HepG2 (cell line): ENCODE results near the gene SH2D3A. TPM values are rescaled to one million over a fixed set of nuclear protein-coding genes. Genes with fewer than 3 reads are reported as not detected.

Source experiments
- ATAC-seq: fragments of 200-7000 bp; cut with Tn5 transposase; 3 replicates; pipeline ENCODE4 v1.9.1; 2020; ENCODE audit warnings: mild to moderate bottlenecking, moderate library complexity
- BruUV-seq: library from RNA; stranded (reverse); fragments of 400-500 nt; replicated peaks from 2 replicates; lab custom pipeline; 2021; lab: Mats Ljungman, UMichigan
- CTCF ChIA-PET: fragments of 300-600 bp; formaldehyde crosslinking; extraction: SDS; loops from one replicate; lab custom pipeline; 2021; ENCODE audit warnings: low total read pairs, inconsistent platforms, low intra/inter-chr PET ratio; lab: Yijun Ruan, JAX
- POLR2A ChIA-PET: fragments of 350-600 bp; sonication (Branson Sonifier 250); formaldehyde crosslinking; loops from one replicate; lab custom pipeline; 2020; ENCODE audit warnings: antibody characterized with exemption, inconsistent platforms; lab: Yijun Ruan, JAX
- DNase-seq: peaks from one replicate; pipeline ENCODE4 v3.0.0-alpha.2; 2015; ENCODE audit warnings: low spot score
- FAIRE-seq: peaks from 3 replicates; lab custom pipeline; 2011; peaks lifted over from hg19 to GRCh38; lab: Jason Lieb, UNC
- H2AFZ ChIP-seq: one replicate; pipeline ENCODE4 v1.6.1; 2011; ENCODE audit warnings: low read length, inconsistent platforms
- H3K27ac ChIP-seq: fragments of 300-600 bp; 3 replicates; pipeline ENCODE4 v1.8.0; 2011; ENCODE audit warnings: mixed run types, mild to moderate bottlenecking, mixed read lengths, low read length, inconsistent platforms; ENCODE audit not compliant: insufficient read depth; ENCODE audit errors: extremely low read length
- H3K27me3 ChIP-seq, 2 experiments: fragments of 200-600 bp in 1 of 2; 2 replicates in 1 of 2; 3 replicates in 1 of 2; pipeline versions ENCODE4 v1.6.0 to v1.8.0; 2011; ENCODE audit warnings: low read length in 2 of 2, mild to moderate bottlenecking in 2 of 2, moderate library complexity in 2 of 2, inconsistent platforms in 1 of 2; ENCODE audit not compliant: insufficient read depth in 2 of 2, control insufficient read depth in 1 of 2
- H3K36me3 ChIP-seq, 2 experiments: fragments of 200-600 bp in 1 of 2; replicated peaks in 1 of 2; 2 replicates in 1 of 2; 3 replicates in 1 of 2; pipeline versions ENCODE4 v1.5.1 to v1.8.0; 2011; ENCODE audit warnings: low read length in 2 of 2, inconsistent platforms in 1 of 2; ENCODE audit not compliant: insufficient read depth in 2 of 2, control insufficient read depth in 1 of 2
- H3K4me1 ChIP-seq: 2 replicates; pipeline ENCODE4 v1.5.1; 2012; ENCODE audit warnings: low read length, inconsistent platforms; ENCODE audit not compliant: insufficient read depth
- H3K4me2 ChIP-seq: 2 replicates; pipeline ENCODE4 v1.6.0; 2011; ENCODE audit warnings: low read depth, low read length, inconsistent platforms
- H3K4me3 ChIP-seq, 3 experiments: fragments of 200-600 bp in 1 of 3; sonication (generic), shearing (Covaris generic) in 1 of 3; replicated peaks in 1 of 3; 2 replicates each; pipeline ENCODE4 v1.5.1; 2011 to 2016; ENCODE audit warnings: low read length in 3 of 3, inconsistent platforms in 2 of 3, low read depth in 2 of 3, mild to moderate bottlenecking in 2 of 3, control low read depth in 1 of 3, mixed read lengths in 1 of 3; ENCODE audit not compliant: insufficient read depth in 1 of 3
- H3K79me2 ChIP-seq: one replicate; pipeline ENCODE4 v1.6.1; 2011; ENCODE audit warnings: low read length, inconsistent platforms; ENCODE audit not compliant: insufficient read depth
- H3K9ac ChIP-seq: 2 replicates; pipeline ENCODE4 v1.6.0; 2011; ENCODE audit warnings: mild to moderate bottlenecking, low read depth, low read length, inconsistent platforms; ENCODE audit not compliant: insufficient read depth
- H3K9me3 ChIP-seq: 2 replicates; pipeline ENCODE4 v1.5.1; 2012; ENCODE audit warnings: mild to moderate bottlenecking, low read length
- H4K20me1 ChIP-seq: 2 replicates; pipeline ENCODE4 v1.6.0; 2011; ENCODE audit warnings: inconsistent platforms, mild to moderate bottlenecking, low read length, moderate library complexity; ENCODE audit not compliant: insufficient read depth
- FOSL2 ChIP-seq: sonication (generic); formaldehyde crosslinking; IDR thresholded peaks from 2 replicates; pipeline ENCODE4 v1.4.0; 2020; ENCODE audit warnings: missing genetic modification reagents
- HOXA7 ChIP-seq: sonication (generic); formaldehyde crosslinking; IDR thresholded peaks from 2 replicates; pipeline ENCODE4 v1.8.1; 2022; ENCODE audit warnings: mild to moderate bottlenecking, missing genetic modification reagents, moderate library complexity
- MED13 ChIP-seq: sonication (generic); formaldehyde crosslinking; IDR thresholded peaks from 2 replicates; pipeline ENCODE4 v1.5.0; 2020; ENCODE audit warnings: missing genetic modification reagents
- MXD4 ChIP-seq: IDR thresholded peaks from 2 replicates; pipeline ENCODE4 v1.6.1; 2016; ENCODE audit warnings: mild to moderate bottlenecking, missing biosample characterization, missing genetic modification reagents
- NFYB ChIP-seq: sonication (generic); formaldehyde crosslinking; IDR thresholded peaks from 2 replicates; pipeline ENCODE4 v1.4.0; 2020; ENCODE audit warnings: missing genetic modification reagents
- PHF20 ChIP-seq: sonication (generic); formaldehyde crosslinking; IDR thresholded peaks from 2 replicates; pipeline ENCODE4 v1.5.0; 2020; ENCODE audit warnings: mild to moderate bottlenecking, missing genetic modification reagents
- PHF8 ChIP-seq: sonication (generic); formaldehyde crosslinking; IDR thresholded peaks from 2 replicates; pipeline ENCODE4 v1.5.0; 2020; ENCODE audit warnings: missing genetic modification reagents
- POLR2AphosphoS2 ChIP-seq: IDR thresholded peaks from 2 replicates; pipeline ENCODE4 v1.6.1; 2011; ENCODE audit warnings: low read depth, low read length, improper control_type of control experiment
- ZBTB26 ChIP-seq: IDR thresholded peaks from 2 replicates; pipeline ENCODE4 v1.6.1; 2016; ENCODE audit warnings: missing compliant biosample characterization, missing genetic modification reagents, borderline replicate concordance
- ZFP90 ChIP-seq: sonication (generic); formaldehyde crosslinking; IDR thresholded peaks from 2 replicates; pipeline ENCODE4 v1.8.0; 2022; ENCODE audit warnings: missing genetic modification reagents, mild to moderate bottlenecking, inconsistent platforms, borderline replicate concordance
- ZIK1 ChIP-seq: sonication (generic); formaldehyde crosslinking; IDR thresholded peaks from 2 replicates; pipeline ENCODE4 v1.5.0; 2020; ENCODE audit warnings: mild to moderate bottlenecking, low read depth, missing genetic modification reagents, borderline replicate concordance
- ZNF253 ChIP-seq: sonication (generic); formaldehyde crosslinking; IDR thresholded peaks from 2 replicates; pipeline ENCODE4 v1.8.0; 2022; ENCODE audit warnings: mild to moderate bottlenecking, missing genetic modification reagents, borderline replicate concordance
- ZNF672 ChIP-seq: sonication (generic); formaldehyde crosslinking; IDR thresholded peaks from 2 replicates; pipeline ENCODE4 v1.8.1; 2022; ENCODE audit warnings: missing genetic modification reagents
- ZNF747 ChIP-seq: sonication (generic); formaldehyde crosslinking; IDR thresholded peaks from 2 replicates; pipeline ENCODE4 v1.8.1; 2023; ENCODE audit warnings: missing genetic modification reagents, mild to moderate bottlenecking, borderline replicate concordance
- WGBS: methylation state at CpG from one replicate; pipeline ENCODE4 v1.1.6; 2017; ENCODE audit warnings: low lambda C conversion rate; 5-methylcytosine and 5-hydroxymethylcytosine counted together
- in situ Hi-C: cut with HindIII; loops from 2 replicates; pipeline ENCODE4 v1.10.0; 2017; ENCODE audit warnings: low pct_unique_long_range_greater_than_20kb; ENCODE audit not compliant: extremely low pct_ligation_motif_present
- intact Hi-C: fragments of 100-400 bp; cut with micrococcal nuclease; formaldehyde crosslinking; loops from one replicate; pipeline ENCODE4 v1.10.0; 2022; ENCODE audit not compliant: unreplicated experiment
- polyA plus RNA-seq, 8 experiments: library from polyadenylated mRNA; depleted of rRNA in 3 of 8; stranded (reverse) in 7 of 8; unstranded in 1 of 8; fragments of >200 nt; fragmentation: Illumina TruSeq in 4 of 8; extraction: Trizol in 4 of 8; gene quantifications; 2 replicates each; pipeline versions ENCODE4 v1.2.1 to v1.2.3, GENCODE V29; 2011 to 2016; ENCODE audit warnings: low read depth in 4 of 8, missing spikeins in 1 of 8, mixed read lengths in 1 of 8; ENCODE audit not compliant: insufficient read depth in 1 of 8
- total RNA-seq, 5 experiments: library from RNA; depleted of rRNA; stranded (reverse); fragments of >200 nt; fragmentation: Illumina TruSeq; extraction: Trizol; gene quantifications; 2 replicates each; pipeline ENCODE4 v1.2.3, GENCODE V29; 2016; ENCODE audit warnings: low read depth in 1 of 5
- TF ChIP-seq, protein P1 (sequence below): sonication (generic); formaldehyde crosslinking; IDR thresholded peaks from 2 replicates; pipeline ENCODE4 v1.5.1; 2020; ENCODE audit warnings: mild to moderate bottlenecking, missing genetic modification reagents

Gene SH2D3A
- total and polyA plus RNA-seq, 2 of the 13 experiments (the other 11 are each of a cell fraction or from before 2014, with no cell fraction given) = 1.0 to 2.2 TPM

DNA sequence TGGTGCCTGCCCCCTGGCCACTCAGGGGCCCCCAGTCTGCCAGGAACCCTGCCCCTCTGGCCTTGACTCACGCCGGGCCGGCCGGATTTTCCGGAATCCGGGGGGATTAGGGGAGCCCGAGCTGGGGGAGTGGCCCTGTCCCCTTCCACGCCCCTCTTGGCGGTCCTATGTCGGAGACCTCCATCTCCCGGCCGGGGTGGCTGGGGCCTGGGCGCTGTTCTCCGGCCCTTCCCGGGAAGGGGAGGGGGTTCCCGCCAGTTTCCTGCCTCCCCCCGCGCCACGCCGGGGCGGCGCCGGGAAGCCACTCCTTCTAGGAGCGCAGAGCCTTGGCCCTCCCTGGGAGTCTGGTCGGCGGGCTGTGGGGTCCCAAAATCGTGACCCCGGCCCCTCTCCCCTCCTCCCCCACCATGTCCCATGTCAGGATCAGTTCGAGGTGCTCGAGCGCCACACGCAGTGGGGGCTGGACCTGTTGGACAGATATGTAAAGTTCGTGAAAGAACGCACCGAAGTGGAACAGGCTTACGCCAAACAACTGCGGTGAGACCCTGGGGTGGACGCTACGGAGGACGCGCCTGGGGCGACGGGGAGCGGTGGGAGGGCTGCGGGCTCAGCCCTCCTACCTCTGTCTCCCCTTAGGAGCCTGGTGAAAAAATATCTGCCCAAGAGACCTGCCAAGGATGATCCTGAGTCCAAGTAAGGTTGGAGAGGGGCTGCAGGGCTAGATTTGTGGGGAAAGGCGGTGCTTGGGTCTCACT, 26.5 kb downstream of the SH2D3A start (continued):
- TF ChIP-seq, protein P1, sequence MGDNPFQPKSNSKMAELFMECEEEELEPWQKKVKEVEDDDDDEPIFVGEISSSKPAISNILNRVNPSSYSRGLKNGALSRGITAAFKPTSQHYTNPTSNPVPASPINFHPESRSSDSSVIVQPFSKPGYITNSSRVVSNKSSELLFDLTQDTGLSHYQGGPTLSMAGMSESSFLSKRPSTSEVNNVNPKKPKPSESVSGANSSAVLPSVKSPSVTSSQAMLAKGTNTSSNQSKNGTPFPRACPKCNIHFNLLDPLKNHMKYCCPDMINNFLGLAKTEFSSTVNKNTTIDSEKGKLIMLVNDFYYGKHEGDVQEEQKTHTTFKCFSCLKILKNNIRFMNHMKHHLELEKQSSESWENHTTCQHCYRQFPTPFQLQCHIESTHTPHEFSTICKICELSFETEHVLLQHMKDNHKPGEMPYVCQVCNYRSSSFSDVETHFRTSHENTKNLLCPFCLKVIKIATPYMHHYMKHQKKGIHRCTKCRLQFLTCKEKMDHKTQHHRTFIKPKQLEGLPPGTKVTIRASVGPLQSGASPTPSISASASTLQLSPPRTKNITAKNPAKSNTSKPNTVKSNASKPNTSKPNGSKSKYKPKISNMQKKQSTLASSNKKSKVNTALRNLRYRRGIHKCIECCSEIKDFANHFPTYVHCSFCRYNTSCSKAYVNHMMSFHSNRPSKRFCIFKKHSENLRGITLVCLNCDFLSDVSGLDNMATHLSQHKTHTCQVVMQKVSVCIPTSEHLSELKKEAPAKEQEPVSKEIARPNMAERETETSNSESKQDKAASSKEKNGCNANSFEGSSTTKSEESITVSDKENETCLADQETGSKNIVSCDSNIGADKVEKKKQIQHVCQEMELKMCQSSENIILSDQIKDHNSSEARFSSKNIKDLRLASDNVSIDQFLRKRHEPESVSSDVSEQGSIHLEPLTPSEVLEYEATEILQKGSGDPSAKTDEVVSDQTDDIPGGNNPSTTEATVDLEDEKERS (CRISPR knock-in tag) = no peak
- TF ChIP-seq MXD4 (no peak), ZNF747 (CRISPR knock-in tag) (no peak), ZNF253 (CRISPR knock-in tag) (no peak), POLR2AphosphoS2 (no peak)

GRCh38 chr19:6739883-6740588, 27.2 kb downstream of the SH2D3A start:
- FAIRE-seq (no peak), DNase-seq (no peak), ATAC-seq (no peak)
- Histone ChIP-seq H2AFZ (no peak overlapping the region), H3K4me1 (peaks cover 62% of the 10 kb centered on the region), H3K4me3 (peak overlapping the region; percentile 89 to 92 (median 92)), H3K4me2 (peak overlapping the region; percentile 73), H3K9ac (peak overlapping the region; percentile 76), H3K27me3 (no peaks in the 10 kb centered on the region; a peak in 1 of 5 replicates), H3K27ac (peak overlapping the region; percentile 66), H3K36me3 (peaks cover 4 to 20% of the 10 kb centered on the region in 2 experiments; a peak in 4 of 5 replicates), H3K79me2 (peaks cover 32% of the 10 kb centered on the region), H4K20me1 (peaks cover 16% of the 10 kb centered on the region), H3K9me3 (no peaks in the 10 kb centered on the region)
- ChIA-PET CTCF (interaction anchor here (3.1 to 3.4 kb wide), 3 partner anchors 13 to 123 kb away, joined by 17 to 31 read pairs (median 25); no protein-coding TSS in a partner anchor), POLR2A (interaction anchor here (1.4 to 3.9 kb wide), 3 partner anchors 13 to 20 kb away, joined by 13 to 89 read pairs (median 20); partner anchors contain the start of gene C3)
- in situ Hi-C loops (loop anchor here (5.0 kb wide), 1 partner anchor 122 kb away; no protein-coding TSS in a partner anchor), intact Hi-C loops (loop anchor here (10.0 kb wide), 1 partner anchor 1135 kb away; the partner anchor contains the start of gene PRR36)
- TSS peak; percentile 62 for BruUV-seq
- 0% methylated on average over 11 of the region's 34 CpGs for WGBS
- TF ChIP-seq ZIK1 (CRISPR knock-in tag) (0 out of 2 replicates have a peak, but pooled peaks have one; percentile 37), HOXA7 (CRISPR knock-in tag) (no peak), ZBTB26 (CRISPR knock-in tag) (no peak), NFYB (CRISPR knock-in tag) (no peak), PHF8 (CRISPR knock-in tag) (0 out of 2 replicates have a peak, but pooled peaks have one; percentile 3), PHF20 (peak; percentile 37; the same call in 1 of the 2 replicates), ZNF672 (CRISPR knock-in tag) (no peak), ZFP90 (CRISPR knock-in tag) (0 out of 2 replicates have a peak, but pooled peaks have one; percentile 63), MED13 (CRISPR knock-in tag) (0 out of 2 replicates have a peak, but pooled peaks have one; percentile 57), FOSL2 (CRISPR knock-in tag) (no peak)
